ENCODE measurements around the gene SUFU. TPM values are rescaled to one million over a fixed set of nuclear protein-coding genes. Genes with fewer than 3 reads are reported as not detected.
"Not testable (repeated sequence)": the region's sequence is repeated elsewhere in the genome, so short reads cannot be mapped to it uniquely, and the experiment has no call there.

Gene SUFU
- total and polyA plus RNA-seq, 2 donors (not counting 1 experiment from before 2014, with no cell fraction given): 4.8 to 13.3 TPM

DNA sequence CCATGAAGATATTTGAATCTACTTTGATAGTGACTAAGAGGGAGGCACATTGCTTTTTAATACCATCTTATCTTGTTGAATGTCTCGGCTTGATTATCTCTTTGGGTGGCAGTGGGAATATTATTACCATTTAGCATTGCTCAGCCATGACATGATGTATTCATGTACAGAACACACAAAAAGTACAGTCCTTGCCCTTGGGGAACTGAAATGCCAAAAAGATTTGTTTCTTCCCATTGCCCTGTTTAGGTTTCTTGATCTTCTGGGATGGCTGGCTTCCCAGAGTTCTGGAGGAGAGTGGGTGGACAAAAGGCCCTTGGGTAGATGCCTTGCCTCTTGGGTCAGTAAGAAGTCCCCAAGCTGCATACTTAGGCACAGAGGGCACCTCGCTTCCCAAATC, 23.8 kb downstream of the SUFU start:
- intact Hi-C loops (cut with micrococcal nuclease): no loop called here
- H2AFZ ChIP-seq (ENCODE audit: insufficient read depth, low read depth, low read length, poor library complexity, severe bottlenecking): no peak overlapping the region
- no peak for TF ChIP-seq EZH2 (IDR thresholded peaks at IDR 0.05; ENCODE audit: borderline replicate concordance, insufficient read depth, low read depth, low read length, poor library complexity, severe bottlenecking)
- TF ChIP-seq, protein P1, sequence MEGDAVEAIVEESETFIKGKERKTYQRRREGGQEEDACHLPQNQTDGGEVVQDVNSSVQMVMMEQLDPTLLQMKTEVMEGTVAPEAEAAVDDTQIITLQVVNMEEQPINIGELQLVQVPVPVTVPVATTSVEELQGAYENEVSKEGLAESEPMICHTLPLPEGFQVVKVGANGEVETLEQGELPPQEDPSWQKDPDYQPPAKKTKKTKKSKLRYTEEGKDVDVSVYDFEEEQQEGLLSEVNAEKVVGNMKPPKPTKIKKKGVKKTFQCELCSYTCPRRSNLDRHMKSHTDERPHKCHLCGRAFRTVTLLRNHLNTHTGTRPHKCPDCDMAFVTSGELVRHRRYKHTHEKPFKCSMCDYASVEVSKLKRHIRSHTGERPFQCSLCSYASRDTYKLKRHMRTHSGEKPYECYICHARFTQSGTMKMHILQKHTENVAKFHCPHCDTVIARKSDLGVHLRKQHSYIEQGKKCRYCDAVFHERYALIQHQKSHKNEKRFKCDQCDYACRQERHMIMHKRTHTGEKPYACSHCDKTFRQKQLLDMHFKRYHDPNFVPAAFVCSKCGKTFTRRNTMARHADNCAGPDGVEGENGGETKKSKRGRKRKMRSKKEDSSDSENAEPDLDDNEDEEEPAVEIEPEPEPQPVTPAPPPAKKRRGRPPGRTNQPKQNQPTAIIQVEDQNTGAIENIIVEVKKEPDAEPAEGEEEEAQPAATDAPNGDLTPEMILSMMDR (IDR thresholded peaks at IDR 0.05): no peak
- Mint-ChIP-seq H3K4me1 (no peaks in the 10 kb centered on the region), H3K27ac (no peak overlapping the region), H3K27me3 (no peaks in the 10 kb centered on the region), H3K9me3 (ENCODE audit: insufficient read depth) (no peaks in the 10 kb centered on the region), H3K4me3 (no peak overlapping the region)
- ChIA-PET POLR2A (no interaction called here), CTCF (interaction anchor here (0.7 kb wide), 1 partner anchor 283 kb away, joined by 3 read pairs; no protein-coding TSS in a partner anchor)
- DNase-seq (no peak), ATAC-seq (ENCODE audit: low read depth) (no peak)
- H4K20me1 ChIP-seq (ENCODE audit: control insufficient read depth, insufficient read depth, low read length, poor library complexity, severe bottlenecking): peaks cover 9% of the 10 kb centered on the region
- no peak overlapping the region for H3K4me2 ChIP-seq (replicated peaks; ENCODE audit: low read depth, low read length, poor library complexity, severe bottlenecking)
- no peak overlapping the region for H3K4me3 ChIP-seq (ENCODE audit: control extremely low read depth in 1 of 5, extremely low read depth in 1 of 5, insufficient read depth in 1 of 5, low read depth in 2 of 5, low read length in 4 of 5)
- no peaks in the 10 kb centered on the region for H3K4me1 ChIP-seq (ENCODE audit: control insufficient read depth in 2 of 2, insufficient read depth in 2 of 2, low read length in 2 of 2)
- no peaks in the 10 kb centered on the region for H3K9me3 ChIP-seq (ENCODE audit: control extremely low read depth in 1 of 3, control insufficient read depth in 2 of 3, insufficient read depth in 1 of 3, low read length in 2 of 3)
- H3K27me3 ChIP-seq (replicated peaks in 1 of 4; ENCODE audit: control extremely low read depth in 1 of 4, control insufficient read depth in 3 of 4, insufficient read depth in 4 of 4, low read length in 3 of 4): no peaks in the 10 kb centered on the region
- H3K36me3 ChIP-seq (replicated peaks in 1 of 2; ENCODE audit: control extremely low read depth in 1 of 2, control insufficient read depth in 1 of 2, extremely low read depth in 1 of 2, insufficient read depth in 2 of 2, low read length in 1 of 2): peaks cover 0 to 10% of the 10 kb centered on the region in 2 experiments
- no peak overlapping the region for H3K27ac ChIP-seq (ENCODE audit: low read length in 2 of 2)
- peaks cover 30% of the 10 kb centered on the region for H3K79me2 ChIP-seq (ENCODE audit: control insufficient read depth, insufficient read depth, low read length)
- H3K9ac ChIP-seq (ENCODE audit: low read length): no peak overlapping the region
- WGBS (ENCODE audit: insufficient coverage): 100% methylated on average over 1 of the region's 2 CpGs

DNA sequence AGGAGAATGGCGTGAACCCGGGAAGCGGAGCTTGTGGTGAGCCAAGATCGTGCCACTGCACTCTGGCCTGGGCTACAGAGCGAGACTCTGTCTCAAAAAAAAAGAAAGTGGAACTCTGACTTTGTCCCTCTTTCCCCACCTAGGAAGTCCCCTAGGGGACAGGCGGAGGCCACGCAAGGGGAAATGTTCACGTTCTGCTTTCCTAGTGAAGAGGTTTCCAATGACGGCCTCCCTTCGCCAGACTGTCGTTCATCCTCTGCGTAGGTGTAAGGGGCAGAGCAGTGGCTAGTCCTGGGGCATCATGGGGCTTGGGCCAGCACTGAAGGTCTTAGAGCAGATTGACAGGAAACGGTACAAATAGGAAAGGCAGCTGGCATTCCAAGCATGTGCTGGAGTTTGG, 30.6 kb downstream of the SUFU start:
- Histone ChIP-seq H2AFZ (ENCODE audit: insufficient read depth, low read depth, low read length, poor library complexity, severe bottlenecking) (no peak overlapping the region), H3K79me2 (ENCODE audit: control insufficient read depth, insufficient read depth, low read length) (peaks cover 11% of the 10 kb centered on the region), H3K9me3 (ENCODE audit: control extremely low read depth in 1 of 3, control insufficient read depth in 2 of 3, insufficient read depth in 1 of 3, low read length in 2 of 3) (no peaks in the 10 kb centered on the region), H4K20me1 (ENCODE audit: control insufficient read depth, insufficient read depth, low read length, poor library complexity, severe bottlenecking) (no peaks in the 10 kb centered on the region), H3K4me2 (replicated peaks; ENCODE audit: low read depth, low read length, poor library complexity, severe bottlenecking) (no peak overlapping the region), H3K4me3 (ENCODE audit: control extremely low read depth in 1 of 5, extremely low read depth in 1 of 5, insufficient read depth in 1 of 5, low read depth in 2 of 5, low read length in 4 of 5) (no peak overlapping the region), H3K4me1 (ENCODE audit: control insufficient read depth in 2 of 2, insufficient read depth in 2 of 2, low read length in 2 of 2) (peaks cover 5 to 8% of the 10 kb centered on the region in 2 donors), H3K27ac (ENCODE audit: low read length in 2 of 2) (no peak overlapping the region), H3K9ac (ENCODE audit: low read length) (no peak overlapping the region), H3K27me3 (replicated peaks in 1 of 4; ENCODE audit: control extremely low read depth in 1 of 4, control insufficient read depth in 3 of 4, insufficient read depth in 4 of 4, low read length in 3 of 4) (no peaks in the 10 kb centered on the region), H3K36me3 (replicated peaks in 1 of 2; ENCODE audit: control extremely low read depth in 1 of 2, control insufficient read depth in 1 of 2, extremely low read depth in 1 of 2, insufficient read depth in 2 of 2, low read length in 1 of 2) (no peaks in the 10 kb centered on the region)
- ATAC-seq (ENCODE audit: low read depth) (no peak), DNase-seq (no peak)
- Mint-ChIP-seq H3K4me1 (peaks cover 18% of the 10 kb centered on the region), H3K4me3 (no peak overlapping the region), H3K9me3 (ENCODE audit: insufficient read depth) (no peaks in the 10 kb centered on the region), H3K27me3 (no peaks in the 10 kb centered on the region), H3K27ac (no peak overlapping the region)
- ChIA-PET CTCF (no interaction called here), POLR2A (no interaction called here)
- no peak for TF ChIP-seq EZH2 (IDR thresholded peaks at IDR 0.05; ENCODE audit: borderline replicate concordance, insufficient read depth, low read depth, low read length, poor library complexity, severe bottlenecking)
- TF ChIP-seq, protein P1 (IDR thresholded peaks at IDR 0.05): no peak
- intact Hi-C loops (cut with micrococcal nuclease): no loop called here
- 98% methylated on average over 13 of the region's 13 CpGs for WGBS (ENCODE audit: insufficient coverage)

DNA sequence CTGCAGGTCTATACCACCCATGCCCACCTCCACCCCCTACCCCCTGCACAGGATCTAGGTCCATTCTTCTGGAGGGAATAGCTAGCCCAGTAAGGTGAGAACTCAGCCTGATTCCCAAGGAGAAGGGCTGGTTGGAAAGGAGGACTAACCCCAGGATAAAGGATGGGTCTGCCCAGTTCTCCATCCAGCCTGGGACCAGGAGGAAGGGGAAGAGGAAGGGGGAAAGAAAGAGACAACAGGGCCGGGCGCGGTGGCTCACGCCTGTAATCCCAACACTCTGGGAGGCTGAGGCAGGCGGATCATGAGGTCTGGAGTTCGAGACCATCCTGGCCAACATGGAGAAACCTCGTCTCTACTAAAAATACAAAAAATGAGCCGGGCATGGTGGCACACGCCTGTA, 31.2 kb downstream of the SUFU start:
- DNase-seq; H3K36me3 ChIP-seq (replicated peaks in 1 of 2; ENCODE audit: control extremely low read depth in 1 of 2, control insufficient read depth in 1 of 2, extremely low read depth in 1 of 2, insufficient read depth in 2 of 2, low read length in 1 of 2); H2AFZ ChIP-seq (ENCODE audit: insufficient read depth, low read depth, low read length, poor library complexity, severe bottlenecking); intact Hi-C loops (cut with micrococcal nuclease); H3K4me3 Mint-ChIP-seq; H3K9me3 ChIP-seq (ENCODE audit: control extremely low read depth in 1 of 3, control insufficient read depth in 2 of 3, insufficient read depth in 1 of 3, low read length in 2 of 3); H3K27me3 Mint-ChIP-seq; H3K27ac Mint-ChIP-seq; H3K27me3 ChIP-seq (replicated peaks in 1 of 4; ENCODE audit: control extremely low read depth in 1 of 4, control insufficient read depth in 3 of 4, insufficient read depth in 4 of 4, low read length in 3 of 4); H3K9me3 Mint-ChIP-seq (ENCODE audit: insufficient read depth); H3K27ac ChIP-seq (ENCODE audit: low read length in 2 of 2); H3K4me1 ChIP-seq (ENCODE audit: control insufficient read depth in 2 of 2, insufficient read depth in 2 of 2, low read length in 2 of 2); H3K9ac ChIP-seq (ENCODE audit: low read length); H3K4me2 ChIP-seq (replicated peaks; ENCODE audit: low read depth, low read length, poor library complexity, severe bottlenecking); ATAC-seq (ENCODE audit: low read depth); POLR2A ChIA-PET; H3K4me3 ChIP-seq (ENCODE audit: control extremely low read depth in 1 of 5, extremely low read depth in 1 of 5, insufficient read depth in 1 of 5, low read depth in 2 of 5, low read length in 4 of 5); CTCF ChIA-PET; H4K20me1 ChIP-seq (ENCODE audit: control insufficient read depth, insufficient read depth, low read length, poor library complexity, severe bottlenecking): not testable (repeated sequence)
- 98% methylated on average over 9 of the region's 9 CpGs for WGBS (ENCODE audit: insufficient coverage)
- H3K79me2 ChIP-seq (ENCODE audit: control insufficient read depth, insufficient read depth, low read length): peaks cover 11% of the 10 kb centered on the region
- peaks cover 18% of the 10 kb centered on the region for H3K4me1 Mint-ChIP-seq

Data from B cell (primary cell).